OCI-LY1 (cell line): Measurements from ENCODE around the gene SLC46A3.

Source experiments
- CTCF ChIP-seq: fragments of 200-600 bp; sonication (generic), shearing (Covaris generic); IDR thresholded peaks from 2 replicates; pipeline ENCODE4 v1.5.1; 2017; ENCODE audit warnings: mild to moderate bottlenecking, antibody characterized with exemption, low read length, moderate library complexity, mixed read lengths
- EZH2 ChIP-seq: fragments of 200-600 bp; sonication (generic), shearing (Covaris generic); IDR thresholded peaks from 2 replicates; pipeline ENCODE4 v1.8.0; 2017; ENCODE audit warnings: borderline replicate concordance, mixed run types, mild to moderate bottlenecking, antibody characterized with exemption, low read length, moderate library complexity, mixed read lengths

DNA sequence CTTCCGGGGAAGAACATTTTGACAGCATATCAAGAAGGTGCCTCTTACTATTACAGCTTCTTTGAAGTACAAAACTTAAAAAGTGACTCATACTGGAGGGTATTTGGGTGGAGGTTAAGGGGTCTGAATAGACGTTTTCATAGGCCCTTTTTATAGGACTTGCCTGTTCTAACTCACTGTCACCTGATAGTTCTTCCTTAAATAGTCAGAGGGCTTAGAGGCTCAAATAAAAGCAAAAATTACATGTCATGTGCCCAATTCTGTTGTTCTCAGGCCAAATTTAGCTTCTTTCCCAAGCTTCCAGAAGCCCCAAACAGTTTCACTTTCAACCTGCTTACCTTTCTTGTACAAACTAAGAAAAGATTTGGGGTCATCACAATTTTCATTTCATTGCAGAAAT lies 16.1 kb upstream of the SLC46A3 start:
- no peak for TF ChIP-seq CTCF
- no peak for TF ChIP-seq EZH2
